HG03139 (cell line): Measurements from ENCODE around the gene ELOB.

Source experiments
- ATAC-seq: cut with Tn5 transposase; IDR thresholded peaks from one replicate; pipeline ENCODE4 v1.9.1; 2021; ENCODE audit not compliant: unreplicated experiment

The ELOB gene

DNA sequence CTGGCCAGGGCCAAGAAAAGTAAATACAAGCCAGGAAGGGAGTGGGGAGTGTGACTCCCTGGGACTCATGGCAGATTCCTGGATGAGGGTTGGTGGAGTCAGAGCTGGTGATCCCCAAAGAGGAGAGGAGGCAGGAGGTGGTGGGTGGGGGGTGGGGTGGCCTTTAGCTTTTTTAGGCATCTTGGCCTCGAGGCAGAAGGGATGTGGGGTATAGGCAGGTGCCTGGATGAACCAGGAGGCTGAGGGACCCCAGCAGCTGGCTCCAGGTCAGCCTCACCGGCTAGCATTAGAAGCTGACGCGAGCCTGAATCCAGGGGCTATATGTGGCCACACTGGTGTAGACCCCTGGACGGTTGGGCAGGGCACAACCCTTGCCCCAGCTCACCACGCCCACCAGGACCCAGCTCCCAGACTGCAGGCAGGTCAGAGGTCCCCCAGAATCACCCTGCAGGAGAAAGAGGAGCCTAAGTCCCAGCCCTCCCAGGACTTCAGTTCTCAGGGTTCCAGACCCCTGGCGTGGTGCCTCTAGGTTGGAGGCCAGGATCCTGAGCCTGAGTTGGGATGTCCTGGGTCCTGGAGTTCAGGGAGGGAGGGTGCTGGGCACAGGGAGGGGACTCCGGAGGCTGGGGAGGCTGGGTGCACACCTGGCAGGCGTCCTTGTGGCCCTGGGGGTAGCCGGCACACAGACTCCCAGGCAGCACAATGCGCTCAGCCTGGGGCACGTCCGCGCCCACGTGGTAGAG lies 7.4 kb upstream of the ELOB start:
- ATAC-seq: no peak

DNA sequence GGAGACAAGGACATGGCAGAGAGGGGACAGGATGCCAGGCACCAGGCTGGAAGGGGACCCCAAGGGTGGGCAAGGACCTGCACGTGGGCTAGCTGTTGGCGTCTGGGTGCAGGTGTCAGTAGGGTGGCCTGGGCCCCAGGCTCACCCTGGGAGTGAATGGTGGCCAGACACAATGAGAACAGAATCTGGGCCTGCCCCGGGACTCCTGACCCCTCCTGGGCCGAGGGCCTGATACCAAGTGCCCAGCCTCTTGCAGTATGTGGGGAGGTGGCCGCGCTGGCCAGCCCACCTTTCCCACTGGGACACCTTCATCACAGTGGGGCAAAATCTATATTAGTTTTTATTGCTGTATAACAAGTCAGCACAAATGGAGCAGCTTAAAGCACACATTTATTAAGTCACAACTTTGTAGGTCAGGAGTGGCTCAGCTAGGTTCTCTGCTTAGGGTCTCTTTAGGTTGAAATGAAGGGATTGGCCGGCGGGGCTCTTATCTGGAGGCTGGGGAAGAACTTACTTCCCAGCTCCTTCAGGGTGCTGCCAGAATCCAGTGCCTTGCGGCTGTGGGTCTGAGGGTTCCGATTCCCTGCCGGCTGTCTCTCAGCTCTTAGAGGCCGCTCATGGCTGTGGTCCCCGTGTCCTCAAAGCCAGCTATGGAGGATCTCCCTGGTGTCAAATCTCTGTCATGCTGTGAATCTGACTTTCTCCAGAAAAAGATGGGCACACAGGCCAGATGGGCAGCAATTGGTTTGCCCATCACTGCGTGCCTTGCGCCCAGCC lies 6.7 kb upstream of the ELOB start:
- ATAC-seq: no peak

DNA sequence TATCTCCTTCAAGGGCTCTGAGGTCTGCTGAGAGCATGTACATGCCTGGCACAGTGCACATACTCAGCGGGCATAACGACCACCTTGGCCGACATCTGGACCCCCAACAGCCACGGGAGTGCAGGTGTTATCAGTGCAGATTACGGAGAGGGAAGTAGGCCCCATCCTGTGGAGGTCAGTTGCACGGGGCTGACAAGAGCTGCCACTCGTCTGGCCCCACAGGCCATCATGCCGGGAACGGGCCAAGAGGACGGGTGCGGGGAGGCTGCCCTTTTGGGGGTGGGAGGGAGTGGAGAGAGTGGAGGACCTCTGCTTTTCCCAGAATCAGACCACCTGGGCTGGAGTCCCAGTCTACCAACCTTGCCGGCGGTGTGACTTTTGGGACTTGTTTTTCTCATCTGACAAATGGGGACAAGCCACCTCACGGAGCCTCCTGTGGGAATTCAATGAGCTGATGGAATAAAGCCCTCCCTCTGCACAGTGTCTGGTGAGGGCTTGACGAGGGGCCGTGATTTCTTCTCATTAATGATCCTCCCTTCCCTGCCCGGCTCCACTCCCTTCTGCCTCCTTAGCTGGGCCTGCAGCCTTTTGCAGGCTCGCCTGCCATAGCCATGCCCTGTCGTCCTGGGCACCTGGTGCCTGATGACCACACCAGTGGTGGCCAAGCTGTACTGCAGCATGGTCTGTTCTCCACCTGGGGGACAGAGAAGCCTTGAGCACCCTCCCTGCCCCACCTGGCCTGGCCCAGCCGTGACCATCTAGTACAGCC lies 5.7 kb upstream of the ELOB start:
- ATAC-seq: no peak

DNA sequence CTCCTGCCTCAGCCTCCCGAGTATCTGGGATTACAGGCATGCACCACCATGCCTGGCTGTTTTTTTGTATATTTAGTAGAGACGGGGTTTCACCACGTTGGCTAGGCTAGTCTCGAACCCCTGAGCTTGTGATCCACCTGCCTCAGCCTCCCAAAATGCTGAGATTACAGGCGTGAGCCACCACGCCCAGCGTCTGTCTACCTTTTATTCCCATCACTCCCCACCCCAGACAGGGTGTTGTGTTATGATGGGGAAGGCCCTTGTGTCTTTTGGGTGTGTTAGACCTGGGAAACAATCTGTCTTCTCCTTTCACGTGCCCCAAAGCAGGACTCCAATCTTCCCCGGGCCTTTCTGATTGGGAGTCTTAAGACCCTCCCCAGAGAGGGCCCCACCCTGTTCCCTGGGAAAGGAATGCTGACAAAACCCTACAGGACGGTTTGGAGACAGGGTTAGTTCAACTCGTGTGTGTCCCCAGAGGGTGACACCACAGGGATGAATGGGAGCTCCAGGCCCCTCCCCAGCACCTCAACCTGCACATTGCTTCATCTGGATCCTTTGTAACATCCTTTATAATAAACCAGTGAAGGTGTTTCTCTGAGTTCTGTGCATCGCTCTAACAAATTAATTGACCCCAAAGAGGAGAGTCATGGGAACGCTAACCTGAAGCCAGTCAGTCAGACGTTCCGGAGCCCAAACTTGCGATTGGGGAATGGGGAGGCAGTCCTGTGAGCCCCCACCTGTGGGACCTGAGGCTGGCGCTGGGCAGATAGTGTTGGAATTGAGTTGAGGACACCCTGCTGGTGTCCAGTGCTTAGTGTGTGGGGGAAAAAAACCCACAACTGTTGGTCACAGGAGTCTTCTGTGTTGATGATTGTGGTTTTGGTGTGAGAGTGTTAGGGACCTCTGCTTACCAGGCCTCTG lies 3.2 kb upstream of the ELOB start:
- no peak for ATAC-seq

DNA sequence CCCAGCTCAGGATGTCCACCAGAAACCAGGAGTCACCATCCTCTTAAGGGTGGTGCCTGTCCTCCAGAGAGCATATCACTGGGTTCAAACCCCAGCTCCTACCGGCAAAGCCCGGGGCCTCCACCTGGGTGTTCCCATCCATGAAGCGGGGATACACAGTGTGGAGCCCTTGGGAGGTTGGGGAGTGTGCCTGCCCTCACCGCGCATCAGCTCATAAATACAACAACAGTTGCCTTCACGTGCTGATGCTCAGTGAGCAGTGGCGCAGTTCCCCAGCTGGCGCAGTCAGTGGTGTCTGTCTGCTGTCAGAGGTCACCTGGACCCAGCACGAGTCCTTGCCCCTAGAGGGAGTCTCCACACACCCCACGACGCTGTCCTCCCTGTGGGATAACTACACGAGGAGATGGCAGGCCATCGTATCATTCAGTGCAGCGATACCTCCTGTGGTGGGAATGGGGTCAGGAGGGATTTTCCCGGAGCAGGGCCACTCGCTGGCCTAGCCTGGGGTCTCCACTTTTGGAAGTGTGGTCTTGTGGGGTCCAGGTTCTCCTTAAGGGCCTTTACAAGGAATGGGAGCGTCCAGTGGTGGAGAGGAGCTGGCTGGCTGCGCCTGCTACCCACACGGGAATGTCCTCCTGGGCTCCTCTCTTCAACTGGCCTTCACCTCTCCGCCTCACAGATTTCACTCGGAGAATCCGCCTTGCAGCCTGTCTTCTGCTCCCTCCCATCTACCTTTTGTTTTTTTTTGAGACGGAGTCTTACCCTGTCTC lies 2.3 kb upstream of the ELOB start:
- ATAC-seq: no peak

DNA sequence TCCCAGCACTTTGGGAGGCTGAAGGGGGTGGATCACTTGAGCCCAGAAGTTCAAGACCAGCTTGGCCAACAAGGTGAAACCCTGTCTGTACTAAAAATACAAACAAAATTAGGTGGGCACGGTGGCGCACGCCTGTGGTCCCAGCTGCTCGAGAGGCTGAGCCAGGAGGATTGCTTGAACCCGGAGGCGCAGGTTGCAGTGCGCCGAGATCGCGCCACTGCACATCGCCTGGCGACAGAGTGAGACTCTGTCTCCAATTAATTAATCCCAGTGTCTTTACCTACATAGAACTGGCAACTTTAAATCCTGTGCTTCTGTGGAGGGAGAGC lies 1.5 kb upstream of the ELOB start:
- no peak for ATAC-seq

DNA sequence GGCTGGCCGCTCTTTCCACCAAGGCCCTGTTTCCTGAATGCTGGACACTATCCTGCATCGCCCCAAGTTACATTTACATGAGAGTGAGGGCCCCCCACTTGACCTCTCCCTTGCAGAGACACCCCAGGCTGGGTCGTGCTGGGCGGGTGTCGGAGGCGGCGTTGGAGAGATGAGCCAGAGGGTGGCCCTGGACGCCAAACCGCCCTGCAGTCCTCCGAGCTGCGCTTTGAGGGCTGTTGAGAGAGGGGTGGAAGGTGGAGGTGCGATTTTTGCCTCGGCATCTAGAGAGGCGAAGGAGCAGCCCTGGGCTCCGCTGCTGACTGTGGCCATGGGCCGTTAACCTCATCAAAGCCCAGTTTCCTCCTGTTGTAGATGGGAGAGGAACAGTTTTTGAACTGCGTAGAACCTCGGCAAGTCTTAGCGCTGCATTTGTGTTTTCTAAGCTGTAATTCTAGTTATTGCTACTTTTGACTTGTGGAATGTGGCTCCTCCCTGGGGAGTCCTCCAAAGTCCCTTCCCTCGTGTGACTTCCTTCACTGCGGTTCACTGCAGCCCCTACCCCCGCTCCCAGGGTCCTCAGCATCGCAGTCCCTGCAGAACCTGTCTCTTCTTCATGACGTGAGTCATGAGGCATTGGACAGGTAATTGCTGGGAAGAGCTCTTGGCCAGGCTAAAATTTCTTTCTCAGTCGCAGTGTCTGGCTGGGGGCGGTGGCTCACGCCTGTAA lies 986 bp upstream of the ELOB start:
- ATAC-seq: peak; percentile 9

DNA sequence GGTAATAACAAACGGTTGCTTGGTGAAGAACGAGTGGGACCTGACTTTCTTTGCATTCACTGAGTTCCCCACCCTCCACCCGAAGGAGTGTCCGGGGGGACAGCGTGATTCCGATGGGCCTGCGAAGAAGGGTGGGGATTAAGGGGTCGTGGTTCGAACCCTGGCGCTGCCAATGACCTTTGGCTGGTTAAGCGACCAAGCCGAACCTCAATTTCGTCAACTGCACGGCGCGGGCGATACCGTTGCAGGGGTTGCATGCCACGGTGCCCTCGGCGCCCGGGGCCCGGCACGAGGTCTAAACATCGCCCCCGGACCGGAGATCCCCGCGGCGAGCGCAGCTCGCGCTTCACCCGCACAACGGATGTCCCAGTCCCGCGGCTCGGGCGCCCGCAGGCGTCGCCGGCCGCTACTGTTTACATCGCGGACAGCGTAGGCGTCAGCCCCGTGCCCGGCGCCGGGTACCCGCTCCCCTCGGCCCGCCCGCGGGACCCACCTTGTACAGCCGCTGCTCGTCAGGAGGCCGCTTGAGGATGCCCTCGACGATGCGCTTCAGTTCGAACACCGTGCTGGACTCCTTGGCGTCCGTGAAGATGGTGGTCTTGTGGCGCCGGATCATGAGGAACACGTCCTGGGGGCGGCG lies 460 bp downstream of the ELOB start:
- ATAC-seq: peak; percentile 24

DNA sequence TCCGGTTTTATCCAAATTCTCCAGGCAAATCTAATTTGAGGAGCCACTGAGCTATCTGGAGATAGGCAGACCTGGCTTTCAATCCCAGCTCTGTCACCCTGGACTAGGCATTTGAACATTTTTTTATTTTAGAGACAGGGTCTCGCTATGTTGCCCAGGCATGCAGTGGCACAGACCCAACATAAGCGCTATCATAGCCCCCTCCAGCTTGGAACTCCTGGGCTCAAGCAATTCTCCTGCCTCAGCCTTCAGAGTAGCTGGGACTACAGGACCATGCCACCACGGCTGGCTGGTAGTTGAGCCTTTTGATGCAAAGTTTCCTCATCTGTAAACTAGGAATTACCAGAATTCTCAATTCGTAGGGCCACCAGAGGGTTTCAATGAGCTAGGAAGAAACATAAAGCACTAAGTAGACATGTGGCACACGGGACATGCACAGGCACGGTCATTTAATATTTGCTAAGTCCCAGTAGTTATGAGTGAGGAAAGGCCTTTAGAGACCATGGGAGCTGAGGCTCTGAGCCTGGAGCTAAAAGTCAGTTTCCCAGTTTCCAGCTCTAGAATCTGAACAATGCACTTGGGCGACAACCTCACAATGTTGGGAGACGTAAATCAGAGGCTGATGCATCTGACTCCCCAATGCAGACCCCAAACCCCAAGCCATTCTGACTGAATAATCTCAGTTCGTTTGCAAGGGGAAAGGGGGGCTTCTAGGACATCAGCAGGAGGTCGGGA lies 1.1 kb downstream of the ELOB start:
- ATAC-seq: no peak

DNA sequence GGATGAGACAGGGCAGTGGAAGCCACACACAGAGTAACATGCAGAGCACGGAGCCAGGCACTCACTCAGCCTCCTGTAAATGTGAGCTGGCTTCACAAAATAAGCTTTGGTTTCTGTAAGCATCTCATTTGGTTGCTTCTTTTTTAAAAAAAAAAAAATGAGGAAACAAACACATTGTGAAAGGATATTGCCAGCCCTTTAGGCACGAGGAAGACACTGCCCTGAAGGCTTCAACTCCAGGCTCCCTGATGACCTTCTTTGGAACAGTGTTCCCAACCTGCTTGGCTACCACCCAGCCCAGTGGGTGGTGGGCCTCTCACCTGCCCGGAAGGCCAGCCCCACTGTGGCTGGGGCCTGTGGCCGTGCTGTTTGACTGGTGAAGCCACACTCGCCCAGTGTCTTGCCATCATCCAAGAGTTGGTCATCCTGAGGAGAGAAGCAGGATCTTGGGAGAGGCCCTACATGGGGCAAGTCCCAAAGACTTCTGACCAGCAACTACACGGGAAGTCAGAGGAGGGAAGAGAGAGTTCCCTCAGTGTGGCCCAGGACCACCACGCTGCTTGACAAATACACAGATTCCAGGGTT lies 1.9 kb downstream of the ELOB start:
- no peak for ATAC-seq

DNA sequence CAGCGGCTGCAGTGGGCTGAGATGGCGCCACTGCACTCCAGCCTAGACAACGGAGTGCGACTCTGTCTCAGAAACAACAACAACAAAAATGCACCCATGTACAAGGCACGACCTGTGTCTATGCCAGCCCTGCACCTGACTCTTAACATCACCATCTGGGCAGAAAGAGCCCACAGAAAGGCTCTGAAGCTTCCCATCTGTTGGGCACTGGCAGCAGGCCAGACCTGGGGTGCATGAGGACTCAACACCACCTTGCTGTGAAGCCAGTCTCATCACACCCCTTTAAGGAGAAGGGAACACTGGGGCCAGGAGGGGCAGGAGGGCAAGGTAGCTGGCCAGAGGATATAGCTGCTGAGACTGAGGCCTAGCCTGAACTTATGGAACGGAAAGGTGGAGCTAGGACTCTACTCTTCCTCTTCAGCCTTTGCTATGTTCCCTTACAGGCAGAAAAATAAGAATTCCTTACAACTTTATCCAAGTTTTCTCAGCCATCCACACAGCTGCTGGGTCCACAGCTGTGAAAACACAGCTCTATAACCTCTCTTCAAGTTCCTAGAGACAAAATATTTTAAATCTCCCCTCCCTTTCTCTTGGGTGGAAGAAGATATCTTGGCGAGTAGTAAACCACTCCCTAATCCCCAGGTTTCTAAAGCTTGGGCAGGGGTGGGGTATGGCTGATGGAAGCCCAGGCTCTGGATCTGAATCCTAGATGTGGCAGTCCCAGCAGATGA lies 2.8 kb downstream of the ELOB start:
- ATAC-seq: no peak

DNA sequence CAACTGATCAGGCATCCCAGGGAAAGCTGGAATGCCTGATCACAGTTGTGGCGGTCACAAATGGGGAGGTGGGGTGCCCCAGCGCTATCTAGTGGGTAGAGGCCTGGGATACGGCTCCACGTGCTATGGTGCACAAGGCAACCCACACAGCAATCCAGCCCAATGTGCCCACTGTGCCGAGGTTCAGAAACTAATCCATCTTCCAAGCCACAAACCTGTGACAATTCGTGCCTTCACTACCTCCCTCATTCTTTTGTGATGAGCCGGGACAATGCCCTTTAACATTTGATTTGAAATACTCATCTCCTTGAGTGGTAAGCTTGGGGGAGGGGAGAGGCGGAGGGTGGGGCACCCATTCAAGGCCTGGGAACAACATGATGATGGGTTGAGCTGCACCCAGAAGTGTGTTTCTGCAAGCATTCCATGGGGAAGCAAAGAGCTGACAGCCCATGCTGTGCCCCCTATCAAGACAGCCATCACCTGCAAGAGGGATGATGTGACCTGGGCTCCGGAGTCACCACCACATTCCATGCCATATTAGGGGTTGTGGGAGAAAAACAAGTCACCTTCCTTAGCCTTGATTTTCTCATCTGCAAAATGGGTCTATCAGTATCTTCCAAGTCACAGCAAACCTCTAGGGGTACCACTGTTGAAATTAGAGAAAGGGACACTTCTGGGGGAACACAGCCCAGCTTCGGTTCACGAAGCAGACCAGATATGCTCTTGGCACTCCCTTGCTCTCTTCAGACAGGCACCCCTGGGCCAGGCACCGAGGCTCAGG lies 3.7 kb downstream of the ELOB start:
- no peak for ATAC-seq

DNA sequence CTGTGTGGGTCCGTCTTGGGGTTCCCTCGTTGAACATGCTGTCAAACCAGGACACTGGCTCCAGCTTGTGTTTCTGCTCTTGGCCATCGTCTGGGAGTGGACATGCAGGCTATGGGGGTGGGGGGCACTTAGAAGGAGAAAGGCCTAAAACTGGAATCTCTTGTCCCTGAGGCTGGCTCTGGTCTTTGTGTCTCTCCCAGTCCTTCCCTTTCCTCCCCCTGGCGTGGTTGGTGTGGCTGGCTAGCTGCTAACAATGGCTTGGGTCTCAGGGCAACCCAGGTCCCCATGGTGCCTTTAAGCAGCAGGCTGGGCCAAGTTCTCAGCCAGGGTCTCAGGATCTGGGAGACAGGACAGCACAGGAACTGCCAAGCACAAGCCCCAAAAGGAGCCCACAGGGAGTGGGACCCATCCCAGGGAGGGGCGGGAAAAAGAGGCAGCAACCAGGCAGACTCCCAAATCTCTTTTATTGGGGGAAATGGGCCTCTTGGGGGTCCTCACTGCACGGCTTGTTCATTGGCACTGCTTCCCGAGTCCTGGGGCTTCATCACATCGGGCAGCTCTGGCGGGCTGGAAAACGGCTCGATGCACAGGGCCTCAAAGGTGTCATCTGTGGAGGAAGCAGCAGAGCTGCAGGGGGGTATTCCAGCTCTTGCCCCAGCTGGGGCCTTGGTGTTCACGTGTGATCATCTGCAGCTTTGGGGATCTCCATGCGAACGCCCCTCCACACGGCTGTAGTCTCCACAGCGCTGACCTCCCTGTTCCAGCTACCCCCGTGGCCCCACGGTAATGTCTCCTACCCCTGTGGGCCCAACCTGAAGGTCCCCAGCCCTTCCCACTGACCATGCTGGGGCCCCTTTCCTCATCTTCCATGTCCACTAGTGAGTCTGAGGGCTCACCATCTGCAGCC lies 5.3 kb downstream of the ELOB start:
- ATAC-seq: no peak

DNA sequence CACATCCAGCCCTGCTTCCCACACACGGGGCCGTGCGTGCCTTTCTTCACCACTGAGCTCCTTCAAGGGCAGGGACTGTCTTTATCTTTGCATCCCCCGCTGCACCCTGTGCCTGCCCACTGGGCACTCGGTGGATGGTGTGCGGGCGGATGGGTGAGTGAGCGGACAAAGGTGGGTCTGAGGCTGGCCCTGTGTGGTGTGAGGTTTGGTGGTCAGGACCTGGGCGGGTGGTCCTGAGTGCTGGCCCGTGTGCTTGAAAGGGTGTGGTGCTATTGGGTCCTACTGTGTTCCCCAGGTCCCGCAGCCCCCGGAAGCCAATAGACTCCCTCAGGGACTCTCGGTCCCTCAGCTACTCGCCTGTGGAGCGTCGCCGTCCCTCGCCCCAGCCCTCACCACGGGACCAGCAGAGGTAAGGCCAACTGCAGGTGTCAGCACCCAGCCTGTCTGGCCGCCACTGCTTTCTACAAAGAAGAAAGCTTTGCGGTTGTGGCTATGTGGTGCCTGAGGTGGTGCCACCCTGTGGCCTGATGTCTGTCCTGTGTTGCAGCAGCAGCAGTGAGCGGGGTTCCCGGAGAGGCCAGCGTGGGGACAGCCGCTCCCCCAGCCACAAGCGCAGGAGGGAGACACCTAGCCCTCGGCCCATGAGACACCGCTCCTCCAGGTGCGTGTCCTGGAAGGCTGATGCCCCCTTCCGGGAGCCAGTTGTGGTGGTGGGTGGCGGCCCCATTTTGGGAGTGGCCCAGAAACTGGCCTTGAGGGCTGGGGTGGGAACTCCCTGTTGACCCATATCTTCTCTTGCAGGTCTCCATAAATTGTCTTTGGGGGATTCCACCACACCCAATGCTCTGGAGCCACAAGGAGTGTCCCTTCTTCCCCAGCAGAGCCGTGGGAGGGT lies 6.8 kb downstream of the ELOB start:
- no peak for ATAC-seq

DNA sequence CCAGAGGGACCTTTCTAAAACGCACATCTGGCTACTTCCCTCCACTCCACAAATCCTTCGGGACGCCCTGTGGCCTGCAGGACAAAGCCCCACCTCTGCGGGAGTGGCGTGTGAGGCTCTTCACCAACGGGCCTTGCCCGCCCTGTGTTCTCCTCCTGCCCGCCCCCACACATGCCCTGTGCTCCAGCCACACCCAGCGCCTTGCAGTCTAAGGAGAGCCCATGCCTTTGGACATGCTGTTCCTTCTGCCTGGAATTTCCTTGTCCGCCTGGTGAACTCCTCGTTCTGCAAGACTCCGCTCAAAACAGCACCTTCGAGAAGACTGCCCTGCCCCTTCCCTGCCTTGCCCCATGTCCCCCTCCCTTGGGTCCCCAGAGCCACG lies 7.4 kb downstream of the ELOB start:
- ATAC-seq: no peak
